GM19043 (cell line): ENCODE measurements around the gene SCP2.

Source experiments
- ATAC-seq: cut with Tn5 transposase; IDR thresholded peaks from one replicate; pipeline ENCODE4 v1.9.1; 2021; ENCODE audit warnings: low read depth; ENCODE audit not compliant: unreplicated experiment

SCP2 gene

GRCh38 chr1:53093778-53094532, 166.9 kb downstream of the SCP2 start:
- ATAC-seq, result no peak

DNA sequence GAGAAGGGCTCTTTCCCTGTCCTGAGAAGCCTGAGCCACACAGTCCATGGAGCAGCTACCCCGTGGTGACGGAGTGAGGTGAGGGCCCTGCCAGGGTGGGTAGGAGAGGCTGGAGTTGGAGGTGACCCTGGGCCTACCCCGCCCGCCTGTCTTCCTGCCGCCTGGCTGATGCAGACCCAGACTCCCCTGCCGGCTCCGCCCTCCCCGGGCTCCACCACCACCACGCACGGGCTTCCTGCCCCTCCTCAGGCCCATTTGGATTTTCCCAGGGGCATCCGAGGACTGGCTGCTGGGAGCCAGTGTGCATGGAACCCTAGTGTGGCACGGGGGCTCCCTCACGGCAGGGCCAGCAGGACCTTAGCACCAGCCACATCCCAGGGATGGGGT, 167.4 kb downstream of the SCP2 start:
- ATAC-seq, result no peak
